ENCODE results near the gene DIS3L2. TPM values are rescaled to one million over a fixed set of nuclear protein-coding genes. Genes with fewer than 3 reads are reported as not detected.
"Not testable (repeated sequence)": the region's sequence is repeated elsewhere in the genome, so short reads cannot be mapped to it uniquely, and the experiment has no call there.

Gene DIS3L2
- total and polyA plus RNA-seq, 7 donors, result 10.7 to 20.8 (median 16.0) TPM

- 91 to 94% (median 91%) methylated on average over 14 to 15 of the region's 15 CpGs for WGBS, 3 donors
- H3K4me1 ChIP-seq, result no peaks in the 10 kb centered on the region
- intact Hi-C loops (cut with DNase I), result loop anchor here (2.0 to 10.0 kb wide), 5 partner anchors 105 to 427 kb away; partner anchors contain the start of gene NPPC (in 1 of the 2)
- no peak for TF ChIP-seq CTCF (IDR thresholded peaks at IDR 0.05)
- DNase-seq (peak in 1 of 2 donors; percentile 37), ATAC-seq (no peak)
- H3K27ac ChIP-seq, result no peak overlapping the region
- no peaks in the 10 kb centered on the region for H3K9me3 ChIP-seq
- H3K27me3 ChIP-seq (ENCODE audit: insufficient read depth in 3 of 3, low read length in 2 of 3), result no peaks in the 10 kb centered on the region
- H3K36me3 ChIP-seq (ENCODE audit: insufficient read depth in 1 of 2, low read depth in 1 of 2), result no peaks in the 10 kb centered on the region
- H3K4me3 ChIP-seq, result no peak overlapping the region
These were observed 368.2 kb downstream of the DIS3L2 start for GRCh38 chr2:232329716-232330067.

GRCh38 chr2:232330068-232330999 lies 368.8 kb downstream of the DIS3L2 start:
- Histone ChIP-seq H3K9me3 (no peaks in the 10 kb centered on the region), H3K4me1 (no peaks in the 10 kb centered on the region), H3K27ac (no peak overlapping the region), H3K27me3 (ENCODE audit: insufficient read depth in 3 of 3, low read length in 2 of 3) (no peaks in the 10 kb centered on the region), H3K36me3 (ENCODE audit: insufficient read depth in 1 of 2, low read depth in 1 of 2) (no peaks in the 10 kb centered on the region), H3K4me3 (no peak overlapping the region)
- WGBS, 3 donors, result 77 to 88% (median 83%) methylated on average over 10 to 15 of the region's 17 CpGs
- ATAC-seq, result no peak
- peak in 1 of 2 donors; percentile 45 for DNase-seq
- TF ChIP-seq CTCF (IDR thresholded peaks at IDR 0.05), result no peak
- intact Hi-C loops (cut with DNase I), result loop anchor here in 1 of 2 donors (2.0 to 10.0 kb wide), 2 partner anchors 104 to 404 kb away; partner anchors contain the start of gene NPPC

GRCh38 chr2:232331061-232331460 lies 369.5 kb downstream of the DIS3L2 start:
- ATAC-seq (peak; percentile 43 to 67 (median 52)), DNase-seq (peak; percentile 48 to 73)
- not testable (repeated sequence) for H3K4me1 ChIP-seq; H3K36me3 ChIP-seq (ENCODE audit: insufficient read depth in 1 of 2, low read depth in 1 of 2); H3K27me3 ChIP-seq (ENCODE audit: insufficient read depth in 3 of 3, low read length in 2 of 3); H3K4me3 ChIP-seq; H3K9me3 ChIP-seq; H3K27ac ChIP-seq
- WGBS, 3 donors, result 39 to 68% (median 59%) methylated on average over 11 of the region's 11 CpGs
- intact Hi-C loops (cut with DNase I), result loop anchor here in 1 of 2 donors (2.0 to 10.0 kb wide), 2 partner anchors 104 to 404 kb away; partner anchors contain the start of gene NPPC

- 26 to 32% (median 29%) methylated on average over 8 to 11 of the region's 11 CpGs for WGBS, 3 donors
- not testable (repeated sequence) for H3K9me3 ChIP-seq; H3K36me3 ChIP-seq (ENCODE audit: insufficient read depth in 1 of 2, low read depth in 1 of 2); H3K27ac ChIP-seq; H3K4me1 ChIP-seq; H3K4me3 ChIP-seq; H3K27me3 ChIP-seq (ENCODE audit: insufficient read depth in 3 of 3, low read length in 2 of 3)
- intact Hi-C loops (cut with DNase I), result loop anchor here in 1 of 2 donors (2.0 to 10.0 kb wide), 2 partner anchors 103 to 405 kb away; partner anchors contain the start of gene NPPC
- ATAC-seq (peak; percentile 16 to 66 (median 48)), DNase-seq (peak in 1 of 2 donors; percentile 49)
These were observed 370.1 kb downstream of the DIS3L2 start for GRCh38 chr2:232331641-232332040.

- WGBS, 3 donors, result 45 to 63% (median 48%) methylated on average over 19 to 23 of the region's 26 CpGs
- H3K27ac ChIP-seq; H3K4me1 ChIP-seq; H3K9me3 ChIP-seq; H3K36me3 ChIP-seq (ENCODE audit: insufficient read depth in 1 of 2, low read depth in 1 of 2); H3K4me3 ChIP-seq; H3K27me3 ChIP-seq (ENCODE audit: insufficient read depth in 3 of 3, low read length in 2 of 3): not testable (repeated sequence)
- DNase-seq (peak in 1 of 2 donors; percentile 60), ATAC-seq (peak; percentile 56 to 81 (median 70))
- intact Hi-C loops (cut with DNase I), result loop anchor here in 1 of 2 donors (10.0 kb wide), 1 partner anchor 102 kb away; no protein-coding TSS in a partner anchor
These were observed 370.9 kb downstream of the DIS3L2 start for GRCh38 chr2:232332244-232332939.

- Histone ChIP-seq H3K4me1 (no peaks in the 10 kb centered on the region), H3K27me3 (ENCODE audit: insufficient read depth in 3 of 3, low read length in 2 of 3) (no peaks in the 10 kb centered on the region), H3K27ac (no peak overlapping the region), H3K4me3 (no peak overlapping the region), H3K9me3 (no peaks in the 10 kb centered on the region), H3K36me3 (ENCODE audit: insufficient read depth in 1 of 2, low read depth in 1 of 2) (no peaks in the 10 kb centered on the region)
- no peak for DNase-seq
- ATAC-seq, result no peak
- 60 to 88% (median 79%) methylated on average over 2 to 7 of the region's 10 CpGs for WGBS, 3 donors
- intact Hi-C loops (cut with DNase I), result loop anchor here in 1 of 2 donors (10.0 kb wide), 1 partner anchor 102 kb away; no protein-coding TSS in a partner anchor
- no peak for TF ChIP-seq CTCF (IDR thresholded peaks at IDR 0.05)
These were observed 371.4 kb downstream of the DIS3L2 start for GRCh38 chr2:232332940-232333259.
